Colonic mucosa (tissue), 4 donors: Measurements from ENCODE around the gene EML1. TPM values are rescaled to one million over a fixed set of nuclear protein-coding genes. Genes with fewer than 3 reads are reported as not detected.

ENCODE experiments used
- DNase-seq: peaks from one replicate; pipeline ENCODE4 v3.0.0-alpha.2; 2020
- H3K27ac ChIP-seq: fragments of 200-600 bp; one replicate; pipeline ENCODE4 v1.8.0; 2021
- H3K27me3 ChIP-seq: fragments of 200-600 bp; one replicate; pipeline ENCODE4 v1.8.0; 2021
- H3K36me3 ChIP-seq: fragments of 200-600 bp; one replicate; pipeline ENCODE4 v1.8.0; 2021
- H3K4me1 ChIP-seq: fragments of 200-600 bp; one replicate; pipeline ENCODE4 v1.8.0; 2021; ENCODE audit warnings: mild to moderate bottlenecking
- H3K4me3 ChIP-seq: fragments of 200-600 bp; one replicate; pipeline ENCODE4 v1.8.0; 2021
- H3K9ac ChIP-seq, 2 donors: one replicate each; pipeline ENCODE4 v1.7.0; 2013; ENCODE audit warnings: control low read depth in 2 of 2, low read depth in 2 of 2, low read length in 2 of 2
- H3K9me3 ChIP-seq: fragments of 200-600 bp; one replicate; pipeline ENCODE4 v1.8.0; 2021
- intact Hi-C: fragments of 100-400 bp; cut with DNase I; formaldehyde crosslinking; loops from one replicate; pipeline ENCODE4 v1.14.1; 2022
- total RNA-seq, 2 donors: library from RNA; stranded (reverse); fragmentation: NEBNext Ultra II Directional in 1 of 2; extraction: Animal tissue kit (Norgen Biotek cat#: 25700) in 1 of 2; gene quantifications; one replicate each; pipeline ENCODE4 v1.2.1, GENCODE V29; 2021
- TF ChIP-seq, protein P1 (sequence below): fragments of 200-600 bp; IDR thresholded peaks from one replicate; pipeline ENCODE4 v1.8.0; 2022; ENCODE audit warnings: antibody characterized with exemption, mild to moderate bottlenecking
- donor health status: healthy.
- donor health status: DM: no; HTN: no; CAD: no.
- donor health status: DM: no; HTN: no; CAD: no.

EML1 gene
- total RNA-seq, 2 donors from 2014 or later, result 3.6 to 14.2 TPM

DNA sequence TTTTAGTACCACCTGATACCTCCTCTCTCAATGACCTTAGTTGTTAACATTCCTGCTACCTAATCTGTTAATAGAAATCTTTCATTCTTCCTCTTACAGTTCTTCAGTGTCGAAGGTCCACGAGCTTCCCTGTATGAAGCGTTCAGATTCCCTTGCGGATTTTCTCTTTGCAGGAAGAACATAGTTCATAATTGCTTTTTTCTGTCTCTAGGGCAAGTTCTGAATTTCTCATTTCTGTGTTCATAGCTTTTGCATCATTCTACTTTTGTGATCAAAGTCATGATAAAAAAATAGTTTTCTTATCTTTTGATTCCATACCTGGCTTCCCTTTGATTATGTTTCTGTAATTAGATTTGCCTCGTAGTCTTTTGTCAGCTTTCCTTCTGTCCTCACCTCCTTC, 94.9 kb downstream of the EML1 start:
- Histone ChIP-seq H3K9me3 (no peaks in the 10 kb centered on the region), H3K4me1 (no peaks in the 10 kb centered on the region), H3K4me3 (no peak overlapping the region), H3K36me3 (no peaks in the 10 kb centered on the region), H3K9ac (no peak overlapping the region), H3K27me3 (no peaks in the 10 kb centered on the region), H3K27ac (no peak overlapping the region)
- intact Hi-C loops, result loop anchor here (5.0 to 10.0 kb wide), 2 partner anchors 206 to 373 kb away; partner anchors contain the start of gene CYP46A1
- no peak for DNase-seq
- TF ChIP-seq, protein P1, sequence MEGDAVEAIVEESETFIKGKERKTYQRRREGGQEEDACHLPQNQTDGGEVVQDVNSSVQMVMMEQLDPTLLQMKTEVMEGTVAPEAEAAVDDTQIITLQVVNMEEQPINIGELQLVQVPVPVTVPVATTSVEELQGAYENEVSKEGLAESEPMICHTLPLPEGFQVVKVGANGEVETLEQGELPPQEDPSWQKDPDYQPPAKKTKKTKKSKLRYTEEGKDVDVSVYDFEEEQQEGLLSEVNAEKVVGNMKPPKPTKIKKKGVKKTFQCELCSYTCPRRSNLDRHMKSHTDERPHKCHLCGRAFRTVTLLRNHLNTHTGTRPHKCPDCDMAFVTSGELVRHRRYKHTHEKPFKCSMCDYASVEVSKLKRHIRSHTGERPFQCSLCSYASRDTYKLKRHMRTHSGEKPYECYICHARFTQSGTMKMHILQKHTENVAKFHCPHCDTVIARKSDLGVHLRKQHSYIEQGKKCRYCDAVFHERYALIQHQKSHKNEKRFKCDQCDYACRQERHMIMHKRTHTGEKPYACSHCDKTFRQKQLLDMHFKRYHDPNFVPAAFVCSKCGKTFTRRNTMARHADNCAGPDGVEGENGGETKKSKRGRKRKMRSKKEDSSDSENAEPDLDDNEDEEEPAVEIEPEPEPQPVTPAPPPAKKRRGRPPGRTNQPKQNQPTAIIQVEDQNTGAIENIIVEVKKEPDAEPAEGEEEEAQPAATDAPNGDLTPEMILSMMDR, result no peak

DNA sequence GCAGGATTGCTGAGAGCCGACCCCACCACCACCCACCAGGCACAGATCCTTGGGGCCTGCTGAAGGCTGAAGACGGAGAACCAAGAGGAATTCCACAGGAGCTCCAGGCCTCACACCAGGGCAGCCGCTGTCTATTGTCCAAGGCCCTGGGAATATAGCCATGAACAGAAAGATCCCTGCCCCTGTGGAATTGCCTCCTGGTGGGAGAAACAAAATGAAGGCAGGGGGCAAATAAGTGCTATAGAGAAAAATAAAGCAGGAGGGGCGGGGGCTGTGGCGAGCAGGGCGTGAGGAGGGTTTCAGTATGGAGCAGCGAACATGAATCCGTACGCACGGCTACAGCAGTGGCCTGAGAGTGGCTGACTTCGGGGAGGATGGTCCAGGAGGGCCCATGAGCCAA, 96.1 kb downstream of the EML1 start:
- intact Hi-C loops, result loop anchor here (5.0 to 10.0 kb wide), 2 partner anchors 207 to 374 kb away; partner anchors contain the start of gene CYP46A1
- TF ChIP-seq, protein P1, result no peak

GRCh38 chr14:99891266-99891665, 98.1 kb downstream of the EML1 start:
- Histone ChIP-seq H3K36me3 (no peaks in the 10 kb centered on the region), H3K4me1 (no peaks in the 10 kb centered on the region), H3K27me3 (no peaks in the 10 kb centered on the region), H3K4me3 (no peak overlapping the region), H3K9me3 (no peaks in the 10 kb centered on the region), H3K9ac (no peak overlapping the region), H3K27ac (no peak overlapping the region)
- TF ChIP-seq, protein P1, result no peak
- intact Hi-C loops, result no loop called here
- DNase-seq, result no peak

More for the DNA sequence above, 96.1 kb downstream of the EML1 start:
- Histone ChIP-seq H3K4me3 (no peak overlapping the region), H3K36me3 (no peaks in the 10 kb centered on the region), H3K27ac (no peak overlapping the region), H3K9ac (no peak overlapping the region), H3K27me3 (no peaks in the 10 kb centered on the region), H3K4me1 (no peaks in the 10 kb centered on the region), H3K9me3 (no peaks in the 10 kb centered on the region)
- DNase-seq, result no peak

DNA sequence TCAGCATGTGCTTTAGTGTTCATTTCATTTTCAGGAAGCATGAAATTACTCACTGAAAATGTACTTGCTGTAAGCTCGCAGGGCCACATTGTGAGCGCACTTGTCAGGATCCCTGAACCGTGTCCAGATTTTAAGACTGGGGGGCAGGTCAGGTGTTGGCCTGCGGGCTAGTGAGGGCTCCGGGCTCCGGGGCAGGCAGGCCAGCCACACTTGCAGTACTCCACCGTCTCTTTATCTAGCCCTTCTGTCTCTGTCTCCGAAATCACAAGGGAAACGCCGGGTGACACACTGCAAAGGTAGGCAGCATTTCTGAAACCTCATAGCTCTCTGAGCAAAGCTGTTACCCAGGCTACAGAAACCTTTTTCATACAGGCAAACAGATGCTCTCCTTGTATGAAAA, 98.7 kb downstream of the EML1 start:
- TF ChIP-seq, protein P1, result no peak
- H3K9me3 ChIP-seq, result no peaks in the 10 kb centered on the region
- no peaks in the 10 kb centered on the region for H3K27me3 ChIP-seq
- DNase-seq, result no peak
- no peak overlapping the region for H3K4me3 ChIP-seq
- no peak overlapping the region for H3K27ac ChIP-seq
- intact Hi-C loops, result no loop called here
- H3K36me3 ChIP-seq, result no peaks in the 10 kb centered on the region
- no peaks in the 10 kb centered on the region for H3K4me1 ChIP-seq
- no peak overlapping the region for H3K9ac ChIP-seq

DNA sequence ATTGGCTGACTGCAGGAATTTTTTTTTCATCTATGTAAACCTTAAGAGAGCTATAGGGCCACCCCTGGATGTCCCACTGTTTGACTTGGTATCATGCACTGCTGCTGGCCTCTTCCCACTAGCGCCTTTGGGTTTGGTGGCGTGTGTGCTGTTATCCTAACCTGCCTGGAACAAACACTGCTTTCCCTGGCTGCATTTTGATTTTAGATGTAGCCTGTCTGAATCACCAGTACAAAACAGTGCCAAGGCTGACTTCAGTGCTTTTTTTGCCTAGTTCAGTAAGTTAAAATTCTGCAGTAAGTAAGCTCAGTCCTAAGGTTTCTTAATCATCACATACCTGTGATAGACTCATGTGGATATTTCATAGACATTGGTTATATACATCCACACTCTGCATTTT, 99.2 kb downstream of the EML1 start:
- no peaks in the 10 kb centered on the region for H3K27me3 ChIP-seq
- TF ChIP-seq, protein P1, result no peak
- intact Hi-C loops, result no loop called here
- H3K36me3 ChIP-seq, result no peaks in the 10 kb centered on the region
- no peaks in the 10 kb centered on the region for H3K4me1 ChIP-seq
- H3K27ac ChIP-seq, result no peak overlapping the region
- DNase-seq, result no peak
- H3K9me3 ChIP-seq, result no peaks in the 10 kb centered on the region
- no peak overlapping the region for H3K9ac ChIP-seq
- H3K4me3 ChIP-seq, result no peak overlapping the region
